GM19351 (cell line): ENCODE data around the gene FAM222A.

Experiments used
- ATAC-seq: cut with Tn5 transposase; IDR thresholded peaks from one replicate; pipeline ENCODE4 v1.9.1; 2021; ENCODE audit warnings: mild to moderate bottlenecking, moderate library complexity; ENCODE audit not compliant: unreplicated experiment

Gene FAM222A

DNA sequence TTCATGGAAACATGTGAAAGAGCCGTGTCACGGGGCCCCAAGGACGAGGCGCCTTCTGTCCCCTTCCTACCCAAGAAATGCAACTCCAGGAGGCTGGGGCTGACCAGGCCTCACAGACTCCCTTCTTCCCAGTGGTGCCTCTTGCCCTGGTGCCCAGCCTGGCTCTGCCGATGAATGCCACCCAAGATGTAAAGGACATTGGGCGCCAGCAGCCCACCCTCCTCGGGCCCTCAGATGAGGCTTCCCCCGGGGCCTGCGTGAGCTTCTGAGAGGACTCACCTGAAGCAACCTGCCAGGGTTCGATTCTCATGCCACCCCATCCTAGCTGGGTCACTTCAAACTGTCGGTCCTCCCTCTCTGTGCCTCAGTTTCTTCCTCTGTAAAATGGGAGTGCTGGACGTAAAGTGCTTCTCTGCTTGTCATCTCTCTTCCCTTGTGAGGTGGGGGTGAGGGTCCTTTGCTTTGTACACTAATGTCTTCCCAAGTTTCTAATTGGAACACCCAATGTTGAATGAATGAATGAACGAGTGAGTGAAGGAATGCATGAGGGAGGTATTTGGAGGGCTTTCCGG is 10.8 kb downstream of the FAM222A start:
- no peak for ATAC-seq

DNA sequence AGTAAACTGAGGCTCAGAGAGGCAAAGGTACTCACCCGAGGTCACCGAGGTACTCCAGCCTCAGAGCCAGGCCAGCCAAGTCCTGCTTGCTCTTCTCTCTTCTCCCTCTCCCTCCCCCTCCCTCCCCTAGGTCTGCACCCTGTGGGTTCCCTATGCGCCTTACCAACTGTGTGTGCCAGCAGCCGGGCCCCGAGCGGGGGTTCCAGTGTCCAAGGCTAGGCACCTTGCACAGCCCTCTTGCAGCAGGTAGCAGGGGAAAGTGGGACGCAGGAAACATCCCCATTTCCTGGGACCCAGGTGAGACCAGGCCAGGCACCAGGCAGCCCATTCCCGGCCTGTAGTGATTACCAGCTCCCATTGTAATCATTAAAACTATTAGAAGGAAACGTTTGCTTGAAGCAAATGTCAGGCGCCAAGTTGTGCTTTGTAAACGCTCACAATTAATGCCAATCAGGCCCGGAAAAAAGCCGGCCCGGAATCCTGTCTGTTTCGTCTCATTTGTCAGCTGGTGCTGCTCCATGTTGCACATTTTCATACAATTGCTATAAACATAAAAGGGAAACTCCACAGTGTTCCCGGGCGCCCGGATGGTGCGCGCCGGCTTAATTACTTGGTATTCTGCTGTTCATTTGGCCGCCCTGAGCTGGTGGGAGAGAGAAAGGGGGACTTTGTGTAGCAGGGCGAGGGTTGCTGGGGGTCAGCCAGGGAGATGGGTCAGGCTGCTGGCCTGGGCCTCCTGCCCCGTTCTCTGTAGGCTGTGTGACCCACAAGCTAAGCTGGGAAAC is 11.9 kb downstream of the FAM222A start:
- no peak for ATAC-seq

DNA sequence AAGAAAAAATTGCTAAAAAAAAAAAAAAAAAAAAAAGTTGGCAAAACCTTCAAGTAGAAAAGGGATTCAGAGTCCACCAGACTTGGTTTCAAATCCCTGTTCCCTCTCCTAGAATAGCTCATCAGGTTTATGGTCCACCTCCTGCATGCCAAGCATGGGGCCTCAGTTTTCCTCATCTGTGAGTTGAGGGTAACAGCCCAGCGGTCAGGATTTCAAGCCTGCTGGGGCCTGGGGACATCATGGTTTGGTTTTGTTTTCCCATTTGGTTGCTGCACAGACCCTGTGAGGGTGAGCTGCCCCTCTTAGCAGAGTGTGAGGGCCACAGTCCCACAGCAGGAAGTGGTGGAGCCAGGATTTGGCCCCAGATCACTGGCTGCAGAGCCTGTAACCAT is 12.5 kb downstream of the FAM222A start:
- ATAC-seq = no peak

GRCh38 chr12:109726511-109727038 is 12.9 kb downstream of the FAM222A start:
- ATAC-seq = no peak

DNA sequence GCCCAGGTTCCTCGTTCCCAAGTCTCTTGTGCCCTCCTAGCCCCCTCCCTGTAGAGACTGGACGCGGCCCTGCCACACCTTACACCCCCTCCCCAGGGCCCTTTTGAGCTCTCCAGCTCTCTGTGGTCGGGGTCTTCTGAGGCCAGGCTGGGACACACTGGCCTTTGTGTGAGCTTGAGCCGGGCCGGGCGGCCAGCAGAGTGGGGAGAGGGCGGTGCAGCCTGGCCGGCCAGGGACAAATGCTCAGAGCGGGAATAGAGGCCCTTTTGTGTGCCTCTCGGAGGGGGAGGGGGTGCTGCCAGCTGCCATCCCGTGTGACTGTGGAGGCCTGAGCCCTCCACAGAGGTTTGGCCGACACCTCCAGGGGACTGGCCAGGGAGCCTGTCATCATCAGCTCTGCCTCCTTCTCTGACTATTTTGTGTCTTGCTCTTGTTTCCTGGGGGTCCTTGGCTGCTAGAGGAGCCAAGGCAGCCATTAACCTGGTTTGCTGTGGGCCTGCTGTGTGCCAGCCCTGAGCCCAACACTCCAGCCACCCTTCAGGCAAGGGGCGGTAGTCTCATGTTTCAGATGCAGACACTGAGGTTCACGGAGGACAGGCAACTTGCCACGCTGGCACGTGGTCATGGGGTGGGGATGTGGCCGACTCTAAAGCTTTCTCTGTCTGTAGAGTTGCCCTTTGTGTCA is 13.6 kb downstream of the FAM222A start:
- no peak for ATAC-seq

DNA sequence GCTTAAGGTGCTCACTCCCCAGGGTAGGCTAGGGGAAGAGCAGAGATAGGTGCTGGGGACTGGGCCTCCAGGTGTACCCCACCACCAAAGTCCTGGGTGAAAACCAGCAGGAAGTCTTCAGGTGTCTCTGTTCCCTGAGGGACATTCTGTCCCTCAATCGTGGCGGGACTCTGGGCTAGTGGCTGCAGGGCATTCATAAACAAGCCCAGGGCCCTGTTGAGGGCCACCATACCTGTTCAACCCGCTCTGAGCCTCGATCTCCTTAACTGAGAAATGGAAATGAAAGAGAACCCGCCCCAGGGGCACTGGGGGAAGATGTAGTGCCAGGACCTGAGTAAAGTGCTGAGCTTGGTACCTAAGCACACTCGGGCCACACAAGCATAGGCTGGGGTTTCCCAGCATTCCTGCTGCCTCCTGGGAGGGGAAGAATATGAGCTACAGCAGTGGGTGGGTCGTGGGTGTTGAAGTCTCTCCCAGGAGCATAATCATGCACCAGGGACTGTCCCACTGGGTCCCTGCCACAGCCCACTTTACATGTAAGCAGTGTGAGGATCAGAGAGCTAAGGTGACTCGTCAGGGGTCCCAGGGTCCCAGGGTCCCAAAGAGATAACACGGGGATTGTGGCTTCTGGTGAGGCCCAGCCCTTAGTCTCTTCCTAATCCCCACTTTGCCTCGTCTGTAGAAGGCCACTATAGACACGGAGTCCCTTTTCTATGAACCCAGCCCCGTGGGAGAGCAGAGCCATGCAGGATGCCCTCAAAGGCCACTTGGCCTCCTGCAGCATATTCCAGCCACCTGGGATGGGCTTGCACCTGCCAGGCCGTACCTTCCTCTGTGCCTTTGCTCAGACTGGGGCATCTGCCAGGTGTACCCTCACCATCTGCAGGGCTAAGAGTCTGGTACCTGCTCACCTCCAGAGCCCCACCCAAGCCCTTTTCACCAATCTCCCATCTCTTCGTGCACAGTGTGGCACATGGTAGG is 14.4 kb downstream of the FAM222A start:
- ATAC-seq = no peak

- ATAC-seq = no peak
These were observed 15.3 kb downstream of the FAM222A start for GRCh38 chr12:109728921-109729320.

- no peak for ATAC-seq
These were observed 15.8 kb downstream of the FAM222A start for GRCh38 chr12:109729371-109729781.

DNA sequence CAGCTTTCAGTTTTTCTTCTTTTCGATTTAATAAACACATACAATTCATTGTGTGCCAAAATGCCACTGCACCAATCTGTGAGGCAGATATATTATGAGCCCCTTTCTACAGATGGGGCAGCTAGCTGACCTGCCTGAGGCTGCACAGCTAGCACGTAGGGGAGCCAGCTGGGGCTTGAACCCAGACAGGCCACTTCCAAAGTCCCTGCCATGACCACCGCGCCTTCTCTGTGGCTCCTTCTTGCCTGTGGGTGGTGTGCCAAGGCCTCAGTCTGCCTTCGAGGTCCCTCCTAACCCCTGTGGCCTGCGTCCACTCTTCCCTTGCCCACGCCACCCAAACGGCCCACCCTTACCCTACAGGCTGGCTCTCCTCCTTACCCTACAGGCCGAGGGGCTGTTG is 16.2 kb downstream of the FAM222A start:
- no peak for ATAC-seq

DNA sequence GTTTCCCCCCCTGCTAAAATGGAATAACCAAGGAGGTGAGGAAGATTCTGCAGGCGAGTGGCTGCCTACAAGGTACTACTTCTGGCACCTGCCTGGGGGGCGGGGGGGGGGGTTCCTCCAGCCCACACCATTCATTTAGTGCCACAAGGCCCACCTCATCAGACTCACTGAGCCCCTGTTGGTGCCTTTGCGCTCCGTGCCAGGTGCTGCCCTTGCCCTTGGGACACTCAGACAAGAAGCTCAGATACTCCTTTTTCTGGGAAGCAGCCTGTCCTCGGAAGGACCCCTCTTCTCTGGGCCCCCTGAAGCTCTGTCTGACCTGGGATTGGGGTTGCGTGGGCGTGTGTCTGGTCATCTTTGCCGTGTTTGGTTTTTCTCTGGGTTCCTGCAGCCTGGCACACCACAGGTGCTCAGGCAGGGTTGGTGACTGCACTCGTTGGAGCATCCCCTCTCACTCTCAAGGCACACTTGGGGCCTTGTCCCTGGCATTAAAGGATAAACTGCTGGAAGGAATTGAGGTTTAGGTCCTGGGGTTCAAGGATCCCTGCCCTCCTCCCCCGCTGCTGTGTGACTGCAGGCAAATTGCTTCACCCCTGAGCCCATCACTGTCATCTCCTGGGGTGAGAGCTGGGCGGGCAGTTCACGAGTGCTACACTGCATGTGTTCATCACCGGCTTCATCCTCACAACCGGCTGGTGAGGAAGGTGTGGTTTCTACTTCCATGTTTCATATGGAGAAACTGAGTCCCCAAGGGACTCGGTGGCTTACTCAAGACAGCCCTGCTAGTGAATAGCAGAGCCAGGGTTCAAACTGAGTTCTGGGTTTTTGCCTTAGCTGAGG is 16.9 kb downstream of the FAM222A start:
- no peak for ATAC-seq

GRCh38 chr12:109731231-109731731 is 17.7 kb downstream of the FAM222A start:
- ATAC-seq = no peak

GRCh38 chr12:109731806-109732205 is 18.2 kb downstream of the FAM222A start:
- ATAC-seq = no peak

DNA sequence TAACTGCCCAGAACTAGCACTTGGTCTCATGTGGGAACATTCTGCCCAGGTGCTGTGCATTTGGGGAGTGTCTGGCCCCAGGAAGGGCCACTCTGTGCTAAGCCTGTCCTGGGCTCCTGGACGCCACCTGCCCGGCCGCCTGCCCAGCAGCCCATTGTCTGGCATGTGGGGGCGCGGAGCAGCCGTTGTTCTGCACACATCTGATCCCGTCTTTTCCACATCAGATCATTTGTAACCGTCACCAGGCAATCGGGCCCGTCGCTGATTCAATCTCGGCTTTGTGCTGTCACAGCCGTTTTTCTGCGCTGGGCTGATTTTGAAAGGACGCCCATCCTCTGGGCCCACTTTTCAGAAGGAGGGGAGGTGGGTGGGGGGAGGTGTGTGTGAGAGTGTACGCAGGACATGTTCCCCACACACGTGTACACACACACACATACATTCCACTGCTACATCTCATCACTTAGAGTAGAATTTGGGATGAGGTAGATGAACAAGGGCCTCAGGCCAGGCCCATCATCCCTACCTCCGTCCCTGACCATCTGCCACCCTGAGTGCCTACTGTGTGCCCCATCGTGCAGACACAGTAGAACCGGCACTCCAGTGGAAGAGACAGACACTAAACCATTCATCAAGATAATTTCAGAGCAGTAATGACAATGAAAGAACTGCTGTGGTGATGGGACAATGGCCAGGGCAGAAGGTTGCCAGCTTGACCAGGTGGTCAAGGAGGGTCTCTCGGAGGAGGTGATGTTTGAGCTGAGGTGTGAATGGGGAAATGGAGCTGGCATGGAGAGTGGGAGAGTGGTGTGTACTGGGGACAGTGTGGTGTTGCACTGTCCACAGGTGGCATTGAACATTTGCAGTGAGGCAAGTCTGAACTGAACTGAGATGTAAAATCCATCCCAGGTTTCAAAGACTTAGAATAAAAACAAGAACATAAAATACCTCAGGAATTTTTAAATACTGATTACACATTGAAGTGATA is 19.0 kb downstream of the FAM222A start:
- no peak for ATAC-seq

DNA sequence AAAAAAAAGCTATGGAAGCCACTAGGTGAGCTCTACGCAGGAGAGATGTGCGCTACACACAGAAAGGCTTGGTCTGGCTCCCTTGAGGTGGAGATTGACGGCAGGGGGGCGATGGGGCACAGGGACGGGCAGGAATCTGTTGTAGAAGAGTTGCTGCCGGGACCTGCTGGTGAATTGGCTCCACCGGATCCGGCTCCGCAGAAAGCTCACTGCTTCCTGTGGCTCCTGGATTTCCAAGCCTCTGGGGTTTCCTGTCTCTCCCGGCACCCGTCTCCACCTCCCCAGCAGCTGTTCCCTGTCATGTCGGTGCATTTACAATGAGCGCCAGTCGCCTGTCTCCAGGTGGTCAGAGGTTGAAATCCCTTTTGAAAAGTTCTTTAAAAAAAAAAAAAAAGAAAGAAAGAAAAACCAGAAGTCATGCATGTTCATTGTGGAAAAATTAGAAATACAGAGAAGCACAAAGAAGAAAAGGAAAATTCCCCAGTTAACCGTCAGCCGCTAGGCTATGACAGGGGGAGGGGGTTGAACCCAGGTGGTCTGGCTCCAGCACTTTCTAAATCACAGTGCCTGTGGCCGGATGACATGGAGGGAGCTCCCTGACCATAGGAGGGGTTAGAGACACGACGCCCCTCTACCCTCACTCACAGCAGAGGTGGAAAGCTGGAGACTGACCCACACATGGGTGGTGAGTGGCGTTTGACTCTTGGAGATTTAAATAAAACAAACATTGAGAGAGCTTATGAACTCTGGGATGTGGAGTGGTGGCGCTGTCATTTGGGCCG is 20.8 kb downstream of the FAM222A start:
- no peak for ATAC-seq

- no peak for ATAC-seq
These were observed 21.5 kb downstream of the FAM222A start for GRCh38 chr12:109735051-109735521.

- ATAC-seq = no peak
These were observed 22.4 kb downstream of the FAM222A start for GRCh38 chr12:109735825-109736551.
